ENCODE data around the gene ATP8A2.

Gene ATP8A2

GRCh38 chr13:25874064-25874737 is 502.4 kb downstream of the ATP8A2 start:
- Histone ChIP-seq H3K27ac (ENCODE audit: low read depth, low read length) (no peak overlapping the region), H3K4me1 (ENCODE audit: control insufficient read depth, insufficient read depth, low read length) (no peaks in the 10 kb centered on the region), H3K36me3 (ENCODE audit: control insufficient read depth, insufficient read depth, low read length) (no peaks in the 10 kb centered on the region), H3K27me3 (ENCODE audit: control insufficient read depth, insufficient read depth, low read length) (no peaks in the 10 kb centered on the region), H3K4me3 (ENCODE audit: low read length) (no peak overlapping the region), H3K9ac (ENCODE audit: low read length) (no peak overlapping the region)

GRCh38 chr13:25874907-25875306 is 503.1 kb downstream of the ATP8A2 start:
- Histone ChIP-seq H3K4me3 (ENCODE audit: low read length) (no peak overlapping the region), H3K27ac (ENCODE audit: low read depth, low read length) (no peak overlapping the region), H3K27me3 (ENCODE audit: control insufficient read depth, insufficient read depth, low read length) (no peaks in the 10 kb centered on the region), H3K36me3 (ENCODE audit: control insufficient read depth, insufficient read depth, low read length) (no peaks in the 10 kb centered on the region), H3K4me1 (ENCODE audit: control insufficient read depth, insufficient read depth, low read length) (no peaks in the 10 kb centered on the region), H3K9ac (ENCODE audit: low read length) (no peak overlapping the region)

GRCh38 chr13:25876247-25876646 is 504.5 kb downstream of the ATP8A2 start:
- Histone ChIP-seq H3K4me3 (ENCODE audit: low read length) (no peak overlapping the region), H3K27ac (ENCODE audit: low read depth, low read length) (no peak overlapping the region), H3K9ac (ENCODE audit: low read length) (no peak overlapping the region), H3K36me3 (ENCODE audit: control insufficient read depth, insufficient read depth, low read length) (no peaks in the 10 kb centered on the region), H3K4me1 (ENCODE audit: control insufficient read depth, insufficient read depth, low read length) (no peaks in the 10 kb centered on the region), H3K27me3 (ENCODE audit: control insufficient read depth, insufficient read depth, low read length) (no peaks in the 10 kb centered on the region)

- H3K27me3 ChIP-seq (ENCODE audit: control insufficient read depth, insufficient read depth, low read length) = no peaks in the 10 kb centered on the region
- no peaks in the 10 kb centered on the region for H3K4me1 ChIP-seq (ENCODE audit: control insufficient read depth, insufficient read depth, low read length)
- H3K27ac ChIP-seq (ENCODE audit: low read depth, low read length) = no peak overlapping the region
- no peaks in the 10 kb centered on the region for H3K36me3 ChIP-seq (ENCODE audit: control insufficient read depth, insufficient read depth, low read length)
- H3K9ac ChIP-seq (ENCODE audit: low read length) = no peak overlapping the region
- no peak overlapping the region for H3K4me3 ChIP-seq (ENCODE audit: low read length)
Observed at GRCh38 chr13:25879466-25879865, 507.7 kb downstream of the ATP8A2 start.

- Histone ChIP-seq H3K4me3 (ENCODE audit: low read length) (no peak overlapping the region), H3K27me3 (ENCODE audit: control insufficient read depth, insufficient read depth, low read length) (no peaks in the 10 kb centered on the region), H3K4me1 (ENCODE audit: control insufficient read depth, insufficient read depth, low read length) (no peaks in the 10 kb centered on the region), H3K36me3 (ENCODE audit: control insufficient read depth, insufficient read depth, low read length) (no peaks in the 10 kb centered on the region), H3K27ac (ENCODE audit: low read depth, low read length) (no peak overlapping the region), H3K9ac (ENCODE audit: low read length) (no peak overlapping the region)
Observed at GRCh38 chr13:25881136-25881926, 509.6 kb downstream of the ATP8A2 start.

GRCh38 chr13:25881971-25882451 is 510.2 kb downstream of the ATP8A2 start:
- H3K27me3 ChIP-seq (ENCODE audit: control insufficient read depth, insufficient read depth, low read length) = no peaks in the 10 kb centered on the region
- no peaks in the 10 kb centered on the region for H3K36me3 ChIP-seq (ENCODE audit: control insufficient read depth, insufficient read depth, low read length)
- H3K4me1 ChIP-seq (ENCODE audit: control insufficient read depth, insufficient read depth, low read length) = no peaks in the 10 kb centered on the region
- no peak overlapping the region for H3K27ac ChIP-seq (ENCODE audit: low read depth, low read length)
- H3K4me3 ChIP-seq (ENCODE audit: low read length) = no peak overlapping the region
- H3K9ac ChIP-seq (ENCODE audit: low read length) = no peak overlapping the region

- no peaks in the 10 kb centered on the region for H3K4me1 ChIP-seq (ENCODE audit: control insufficient read depth, insufficient read depth, low read length)
- H3K4me3 ChIP-seq (ENCODE audit: low read length) = no peak overlapping the region
- no peaks in the 10 kb centered on the region for H3K36me3 ChIP-seq (ENCODE audit: control insufficient read depth, insufficient read depth, low read length)
- no peak overlapping the region for H3K27ac ChIP-seq (ENCODE audit: low read depth, low read length)
- H3K27me3 ChIP-seq (ENCODE audit: control insufficient read depth, insufficient read depth, low read length) = no peaks in the 10 kb centered on the region
- no peak overlapping the region for H3K9ac ChIP-seq (ENCODE audit: low read length)
Observed at GRCh38 chr13:25882466-25883357, 510.9 kb downstream of the ATP8A2 start.

- H3K9ac ChIP-seq (ENCODE audit: low read length) = no peak overlapping the region
- H3K27me3 ChIP-seq (ENCODE audit: control insufficient read depth, insufficient read depth, low read length) = no peaks in the 10 kb centered on the region
- H3K27ac ChIP-seq (ENCODE audit: low read depth, low read length) = no peak overlapping the region
- no peak overlapping the region for H3K4me3 ChIP-seq (ENCODE audit: low read length)
- no peaks in the 10 kb centered on the region for H3K36me3 ChIP-seq (ENCODE audit: control insufficient read depth, insufficient read depth, low read length)
- no peaks in the 10 kb centered on the region for H3K4me1 ChIP-seq (ENCODE audit: control insufficient read depth, insufficient read depth, low read length)
Observed at GRCh38 chr13:25885418-25885817, 513.6 kb downstream of the ATP8A2 start.

GRCh38 chr13:25886438-25887214 is 514.9 kb downstream of the ATP8A2 start:
- Histone ChIP-seq H3K4me3 (ENCODE audit: low read length) (no peak overlapping the region), H3K4me1 (ENCODE audit: control insufficient read depth, insufficient read depth, low read length) (no peaks in the 10 kb centered on the region), H3K9ac (ENCODE audit: low read length) (no peak overlapping the region), H3K27ac (ENCODE audit: low read depth, low read length) (no peak overlapping the region), H3K36me3 (ENCODE audit: control insufficient read depth, insufficient read depth, low read length) (no peaks in the 10 kb centered on the region), H3K27me3 (ENCODE audit: control insufficient read depth, insufficient read depth, low read length) (no peaks in the 10 kb centered on the region)

- no peaks in the 10 kb centered on the region for H3K4me1 ChIP-seq (ENCODE audit: control insufficient read depth, insufficient read depth, low read length)
- no peaks in the 10 kb centered on the region for H3K36me3 ChIP-seq (ENCODE audit: control insufficient read depth, insufficient read depth, low read length)
- no peak overlapping the region for H3K9ac ChIP-seq (ENCODE audit: low read length)
- H3K27me3 ChIP-seq (ENCODE audit: control insufficient read depth, insufficient read depth, low read length) = no peaks in the 10 kb centered on the region
- H3K4me3 ChIP-seq (ENCODE audit: low read length) = no peak overlapping the region
- H3K27ac ChIP-seq (ENCODE audit: low read depth, low read length) = no peak overlapping the region
Observed at GRCh38 chr13:25887962-25888655, 516.3 kb downstream of the ATP8A2 start.

GRCh38 chr13:25890671-25891212 is 519.0 kb downstream of the ATP8A2 start:
- H3K27ac ChIP-seq (ENCODE audit: low read depth, low read length) = no peak overlapping the region
- H3K36me3 ChIP-seq (ENCODE audit: control insufficient read depth, insufficient read depth, low read length) = no peaks in the 10 kb centered on the region

More at GRCh38 chr13:25890671-25891212, 519.0 kb downstream of the ATP8A2 start:
- Histone ChIP-seq H3K4me3 (ENCODE audit: low read length) (no peak overlapping the region), H3K27me3 (ENCODE audit: control insufficient read depth, insufficient read depth, low read length) (no peaks in the 10 kb centered on the region), H3K4me1 (ENCODE audit: control insufficient read depth, insufficient read depth, low read length) (no peaks in the 10 kb centered on the region), H3K9ac (ENCODE audit: low read length) (no peak overlapping the region)
